Measurements from ENCODE around the gene ITGA6. TPM values are rescaled to one million over a fixed set of nuclear protein-coding genes. Genes with fewer than 3 reads are reported as not detected.
A peak's percentile ranks its signal among the peaks of the same experiment; 100 is the strongest.

Gene ITGA6
- total RNA-seq, 5 donors from 2014 or later (not counting 1 experiment from before 2014, with no cell fraction given): 50.7 to 188 (median 80.9) TPM

GRCh38 chr2:172412984-172413492 is 14.3 kb upstream of the ITGA6 start:
- no peak overlapping the region for H3K4me3 Mint-ChIP-seq
- H3K4me1 ChIP-seq (ENCODE audit: control insufficient read depth in 1 of 2, extremely low read depth in 1 of 2, insufficient read depth in 2 of 2, low read length in 2 of 2): no peaks in the 10 kb centered on the region
- DNase-seq (no peak), ATAC-seq (replicated peaks in 1 of 4) (no peak)
- H3K4me3 ChIP-seq (ENCODE audit: control insufficient read depth in 1 of 2, extremely low read depth in 1 of 2, low read length in 1 of 2): no peak overlapping the region
- H3K27ac ChIP-seq (ENCODE audit: low read length): no peak overlapping the region
- H3K9me3 ChIP-seq: no peaks in the 10 kb centered on the region
- H3K9me3 Mint-ChIP-seq: no peaks in the 10 kb centered on the region
- H3K27me3 ChIP-seq (replicated peaks in 1 of 2; ENCODE audit: control insufficient read depth in 2 of 2, extremely low read depth in 1 of 2, insufficient read depth in 2 of 2, low read length in 1 of 2): peaks cover 0 to 2% of the 10 kb centered on the region in 2 experiments
- no peaks in the 10 kb centered on the region for H3K36me3 Mint-ChIP-seq
- ChIA-PET CTCF (interaction anchor here in 1 of 2 donors (2.4 kb wide), 1 partner anchor 49 kb away, joined by 6 read pairs; no protein-coding TSS in a partner anchor), POLR2A (no interaction called here)
- H3K36me3 ChIP-seq (ENCODE audit: control insufficient read depth in 2 of 2, extremely low read depth in 1 of 2, insufficient read depth in 1 of 2, low read length in 1 of 2): no peaks in the 10 kb centered on the region
- H3K27ac Mint-ChIP-seq: no peak overlapping the region
- 56% methylated on average over 3 of the region's 5 CpGs for WGBS (ENCODE audit: insufficient coverage)
- peaks cover 0 to 3% (median 0%) of the 10 kb centered on the region in 3 donors for H3K4me1 Mint-ChIP-seq
- H3K27me3 Mint-ChIP-seq: peaks cover 0 to 3% of the 10 kb centered on the region in 2 donors

- no peaks in the 10 kb centered on the region for H3K36me3 Mint-ChIP-seq
- no peak overlapping the region for H3K4me3 Mint-ChIP-seq
- ChIA-PET POLR2A (no interaction called here), CTCF (interaction anchor here in 1 of 2 donors (1.3 kb wide), 1 partner anchor 46 kb away, joined by 4 read pairs; no protein-coding TSS in a partner anchor)
- H3K27ac ChIP-seq (ENCODE audit: low read length): no peak overlapping the region
- DNase-seq (no peak), ATAC-seq (replicated peaks in 1 of 4) (no peak)
- H3K4me1 Mint-ChIP-seq: no peaks in the 10 kb centered on the region
- H3K9me3 Mint-ChIP-seq: no peaks in the 10 kb centered on the region
- no CpG with 5 or more reads among the region's 4 CpGs for WGBS (ENCODE audit: insufficient coverage)
- H3K36me3 ChIP-seq (ENCODE audit: control insufficient read depth in 2 of 2, extremely low read depth in 1 of 2, insufficient read depth in 1 of 2, low read length in 1 of 2): no peaks in the 10 kb centered on the region
- no peak overlapping the region for H3K27ac Mint-ChIP-seq
- H3K27me3 ChIP-seq (replicated peaks in 1 of 2; ENCODE audit: control insufficient read depth in 2 of 2, extremely low read depth in 1 of 2, insufficient read depth in 2 of 2, low read length in 1 of 2): peaks cover 0 to 2% of the 10 kb centered on the region in 2 experiments
- H3K27me3 Mint-ChIP-seq: peaks cover 0 to 6% of the 10 kb centered on the region in 2 donors
- no peaks in the 10 kb centered on the region for H3K9me3 ChIP-seq
- no peak overlapping the region for H3K4me3 ChIP-seq (ENCODE audit: control insufficient read depth in 1 of 2, extremely low read depth in 1 of 2, low read length in 1 of 2)
- H3K4me1 ChIP-seq (ENCODE audit: control insufficient read depth in 1 of 2, extremely low read depth in 1 of 2, insufficient read depth in 2 of 2, low read length in 2 of 2): no peaks in the 10 kb centered on the region
Measured at GRCh38 chr2:172415157-172415864, 12.1 kb upstream of the ITGA6 start.

DNA sequence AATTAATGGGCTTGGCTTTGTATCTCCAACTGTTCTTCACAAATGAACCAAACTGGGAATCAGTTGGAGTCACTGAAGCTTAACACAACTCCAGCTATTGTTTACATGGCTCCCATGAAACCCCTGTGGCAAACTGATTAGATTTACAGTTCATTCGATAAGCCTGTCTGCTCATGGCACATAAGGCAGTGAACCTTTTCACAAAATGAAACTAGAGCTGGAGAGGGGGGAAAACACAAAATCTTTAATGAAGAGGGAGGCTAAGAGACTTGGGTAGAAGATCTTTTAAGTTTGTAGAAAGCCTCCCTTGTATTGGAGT is 11.6 kb upstream of the ITGA6 start:
- DNase-seq (no peak), ATAC-seq (replicated peaks in 1 of 4) (no peak)
- Histone ChIP-seq H3K36me3 (ENCODE audit: control insufficient read depth in 2 of 2, extremely low read depth in 1 of 2, insufficient read depth in 1 of 2, low read length in 1 of 2) (no peaks in the 10 kb centered on the region), H3K4me3 (ENCODE audit: control insufficient read depth in 1 of 2, extremely low read depth in 1 of 2, low read length in 1 of 2) (no peak overlapping the region), H3K27me3 (replicated peaks in 1 of 2; ENCODE audit: control insufficient read depth in 2 of 2, extremely low read depth in 1 of 2, insufficient read depth in 2 of 2, low read length in 1 of 2) (peaks cover 0 to 2% of the 10 kb centered on the region in 2 experiments), H3K27ac (ENCODE audit: low read length) (no peak overlapping the region), H3K4me1 (ENCODE audit: control insufficient read depth in 1 of 2, extremely low read depth in 1 of 2, insufficient read depth in 2 of 2, low read length in 2 of 2) (no peaks in the 10 kb centered on the region), H3K9me3 (no peaks in the 10 kb centered on the region)
- Mint-ChIP-seq H3K36me3 (no peaks in the 10 kb centered on the region), H3K4me3 (no peak overlapping the region), H3K27ac (no peak overlapping the region), H3K27me3 (peaks cover 0 to 6% of the 10 kb centered on the region in 2 donors), H3K9me3 (no peaks in the 10 kb centered on the region), H3K4me1 (no peaks in the 10 kb centered on the region)
- WGBS (ENCODE audit: insufficient coverage): no CpG with 5 or more reads among the region's 1 CpG
- ChIA-PET CTCF (interaction anchor here in 1 of 2 donors (1.3 kb wide), 1 partner anchor 46 kb away, joined by 4 read pairs; no protein-coding TSS in a partner anchor), POLR2A (no interaction called here)

DNA sequence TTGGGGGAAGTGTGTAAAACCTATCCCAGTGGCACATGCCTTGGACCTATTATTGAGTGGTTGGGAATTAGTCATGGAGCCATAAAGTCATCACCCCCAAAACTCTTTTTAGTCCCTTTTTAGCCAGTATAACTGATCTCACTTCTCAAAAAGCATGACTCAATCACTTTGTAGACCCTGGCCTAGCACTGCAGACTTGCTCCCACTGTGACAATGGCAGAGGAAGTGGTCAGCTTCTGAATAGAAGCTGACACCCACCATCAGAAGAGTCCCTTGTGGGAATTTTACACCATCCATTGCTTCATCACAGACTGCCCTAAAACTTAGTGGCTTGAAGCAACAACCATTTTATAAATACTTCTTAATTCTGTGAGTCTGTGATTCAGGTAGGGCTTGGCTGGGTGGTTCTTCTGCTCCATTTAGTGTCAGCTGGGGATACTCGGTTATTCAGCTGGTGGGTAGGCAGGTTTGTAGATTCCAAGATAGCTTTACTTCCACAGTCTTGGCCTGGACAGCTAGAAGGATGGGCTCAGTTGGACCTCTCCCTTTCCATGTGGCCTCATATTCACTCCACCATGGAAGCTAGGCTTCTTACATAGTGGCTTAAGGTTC is 10.8 kb upstream of the ITGA6 start:
- peaks cover 0 to 6% of the 10 kb centered on the region in 2 donors for H3K27me3 Mint-ChIP-seq
- Histone ChIP-seq H3K27ac (ENCODE audit: low read length) (no peak overlapping the region), H3K4me3 (ENCODE audit: control insufficient read depth in 1 of 2, extremely low read depth in 1 of 2, low read length in 1 of 2) (no peak overlapping the region), H3K36me3 (ENCODE audit: control insufficient read depth in 2 of 2, extremely low read depth in 1 of 2, insufficient read depth in 1 of 2, low read length in 1 of 2) (no peaks in the 10 kb centered on the region), H3K9me3 (no peaks in the 10 kb centered on the region), H3K4me1 (ENCODE audit: control insufficient read depth in 1 of 2, extremely low read depth in 1 of 2, insufficient read depth in 2 of 2, low read length in 2 of 2) (no peaks in the 10 kb centered on the region), H3K27me3 (replicated peaks in 1 of 2; ENCODE audit: control insufficient read depth in 2 of 2, extremely low read depth in 1 of 2, insufficient read depth in 2 of 2, low read length in 1 of 2) (peaks cover 0 to 2% of the 10 kb centered on the region in 2 experiments)
- H3K4me3 Mint-ChIP-seq: no peak overlapping the region
- WGBS (ENCODE audit: insufficient coverage): 80% methylated on average over 1 of the region's 1 CpG
- DNase-seq: no peak
- POLR2A ChIA-PET: no interaction called here
- H3K9me3 Mint-ChIP-seq: no peaks in the 10 kb centered on the region
- ATAC-seq (replicated peaks in 1 of 4): no peak
- no peaks in the 10 kb centered on the region for H3K36me3 Mint-ChIP-seq
- CTCF ChIA-PET: interaction anchor here in 1 of 2 donors (0.6 kb wide), 1 partner anchor 276 kb away, joined by 4 read pairs; no protein-coding TSS in a partner anchor
- no peaks in the 10 kb centered on the region for H3K4me1 Mint-ChIP-seq
- H3K27ac Mint-ChIP-seq: no peak overlapping the region

GRCh38 chr2:172420216-172420615 is 7.2 kb upstream of the ITGA6 start:
- H3K4me1 Mint-ChIP-seq: peaks cover 16 to 19% (median 18%) of the 10 kb centered on the region in 3 donors
- H3K9me3 Mint-ChIP-seq: no peaks in the 10 kb centered on the region
- H3K27ac Mint-ChIP-seq: no peak overlapping the region
- no peak overlapping the region for H3K4me3 Mint-ChIP-seq
- WGBS (ENCODE audit: insufficient coverage): 100% methylated on average over 1 of the region's 3 CpGs
- peaks cover 0 to 6% of the 10 kb centered on the region in 2 donors for H3K27me3 Mint-ChIP-seq
- DNase-seq (no peak), ATAC-seq (replicated peaks in 1 of 4) (no peak)
- no peak overlapping the region for H3K4me3 ChIP-seq (ENCODE audit: control insufficient read depth in 1 of 2, extremely low read depth in 1 of 2, low read length in 1 of 2)
- no peaks in the 10 kb centered on the region for H3K9me3 ChIP-seq
- no peaks in the 10 kb centered on the region for H3K27me3 ChIP-seq (replicated peaks in 1 of 2; ENCODE audit: control insufficient read depth in 2 of 2, extremely low read depth in 1 of 2, insufficient read depth in 2 of 2, low read length in 1 of 2)
- H3K4me1 ChIP-seq (ENCODE audit: control insufficient read depth in 1 of 2, extremely low read depth in 1 of 2, insufficient read depth in 2 of 2, low read length in 2 of 2): no peaks in the 10 kb centered on the region
- no peaks in the 10 kb centered on the region for H3K36me3 Mint-ChIP-seq
- ChIA-PET POLR2A (no interaction called here), CTCF (interaction anchor here in 1 of 2 donors (0.8 kb wide), 1 partner anchor 42 kb away, joined by 3 read pairs; no protein-coding TSS in a partner anchor)
- H3K27ac ChIP-seq (ENCODE audit: low read length): no peak overlapping the region
- no peaks in the 10 kb centered on the region for H3K36me3 ChIP-seq (ENCODE audit: control insufficient read depth in 2 of 2, extremely low read depth in 1 of 2, insufficient read depth in 1 of 2, low read length in 1 of 2)

DNA sequence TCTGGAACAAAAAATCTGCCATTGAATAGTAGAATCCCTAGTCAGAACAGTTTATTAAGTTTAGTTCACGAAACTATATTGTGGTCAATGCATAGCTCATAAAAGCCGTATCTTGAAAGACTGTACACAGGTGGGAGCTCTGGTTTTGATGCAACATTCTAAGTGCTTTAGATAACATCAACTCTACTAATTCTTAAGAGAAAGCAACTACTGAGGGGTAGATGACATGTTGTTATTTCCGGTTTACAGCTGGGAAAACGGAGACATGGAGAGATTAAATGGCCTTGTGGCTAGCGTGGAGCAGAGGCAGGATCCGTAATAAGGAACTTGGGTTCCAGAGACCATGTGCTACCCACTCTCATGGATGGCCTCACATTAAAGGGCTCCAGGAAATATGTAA is 4.2 kb upstream of the ITGA6 start:
- peaks cover 7 to 9% of the 10 kb centered on the region in 2 experiments for H3K4me1 ChIP-seq (ENCODE audit: control insufficient read depth in 1 of 2, extremely low read depth in 1 of 2, insufficient read depth in 2 of 2, low read length in 2 of 2)
- ChIA-PET POLR2A (interaction anchor here in 1 of 2 donors (0.7 to 0.9 kb wide), 2 partner anchors 9 to 38 kb away, joined by 3 read pairs; no protein-coding TSS in a partner anchor), CTCF (interaction anchor here (1.1 to 6.8 kb wide), 4 partner anchors 11 to 43 kb away, joined by 3 to 92 read pairs (median 6); no protein-coding TSS in a partner anchor)
- H3K27me3 ChIP-seq (replicated peaks in 1 of 2; ENCODE audit: control insufficient read depth in 2 of 2, extremely low read depth in 1 of 2, insufficient read depth in 2 of 2, low read length in 1 of 2): no peaks in the 10 kb centered on the region
- no peak for DNase-seq
- no peaks in the 10 kb centered on the region for H3K9me3 ChIP-seq
- no peaks in the 10 kb centered on the region for H3K36me3 ChIP-seq (ENCODE audit: control insufficient read depth in 2 of 2, extremely low read depth in 1 of 2, insufficient read depth in 1 of 2, low read length in 1 of 2)
- no peak overlapping the region for H3K27ac ChIP-seq (ENCODE audit: low read length)
- 56% methylated on average over 4 of the region's 6 CpGs for WGBS (ENCODE audit: insufficient coverage)
- H3K27me3 Mint-ChIP-seq: peaks cover 0 to 3% of the 10 kb centered on the region in 2 donors
- H3K4me3 Mint-ChIP-seq: peak overlapping the region in 2 of 3 donors; percentile 0 to 40
- H3K4me1 Mint-ChIP-seq: peaks cover 34 to 38% (median 35%) of the 10 kb centered on the region in 3 donors
- no peaks in the 10 kb centered on the region for H3K36me3 Mint-ChIP-seq
- H3K9me3 Mint-ChIP-seq: no peaks in the 10 kb centered on the region
- H3K27ac Mint-ChIP-seq: peak overlapping the region; percentile 8 to 66
- no peak overlapping the region for H3K4me3 ChIP-seq (ENCODE audit: control insufficient read depth in 1 of 2, extremely low read depth in 1 of 2, low read length in 1 of 2)
- no peak for ATAC-seq (replicated peaks in 1 of 4)

Data from T-cell (primary cell).